Measurements from ENCODE around the gene LRRC52. TPM values are rescaled to one million over a fixed set of nuclear protein-coding genes. Genes with fewer than 3 reads are reported as not detected.

LRRC52 gene
- total and polyA plus RNA-seq, 9 of the 15 experiments (the other 6 are each of a cell fraction or from before 2014, with no cell fraction given) = not detected

DNA sequence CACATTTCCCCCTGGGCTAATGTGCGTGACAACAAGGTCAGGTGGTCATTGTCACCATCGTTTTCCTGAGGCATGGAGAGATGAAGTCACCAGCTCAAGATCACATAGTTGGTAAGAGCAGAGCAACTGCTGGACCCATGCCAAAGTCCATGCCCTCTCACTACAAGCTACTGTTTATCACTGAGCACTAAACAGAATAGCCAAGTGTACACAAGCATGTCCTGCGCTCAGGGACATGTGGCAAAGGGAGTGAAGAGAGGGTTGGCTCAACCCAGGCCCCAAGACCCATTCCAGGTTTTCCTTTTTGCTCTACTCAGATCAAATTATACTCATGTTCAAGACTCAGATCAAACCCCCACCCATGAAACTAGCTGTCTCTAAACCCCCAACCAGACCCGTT is 20.8 kb downstream of the LRRC52 start:
- BruUV-seq (replicated peaks) = no TSS peak
- in situ Hi-C loops (cut with MboI) (no loop called here), intact Hi-C loops (cut with micrococcal nuclease) (no loop called here)
- Histone ChIP-seq H3K27me3 (ENCODE audit: control insufficient read depth in 2 of 2, insufficient read depth in 2 of 2, low read length in 2 of 2) (peaks cover 4 to 31% of the 10 kb centered on the region in 2 experiments; a peak in 4 of 5 replicates), H3K9me3 (replicated peaks; ENCODE audit: control insufficient read depth, insufficient read depth, low read depth, low read length) (no peaks in the 10 kb centered on the region), H3K36me3 (ENCODE audit: control insufficient read depth, insufficient read depth, low read length) (no peaks in the 10 kb centered on the region), H3K27ac (ENCODE audit: extremely low read depth, low read depth, low read length) (no peak overlapping the region), H3K9me1 (ENCODE audit: control insufficient read depth, insufficient read depth, low read length) (no peaks in the 10 kb centered on the region), H2AFZ (ENCODE audit: low read depth, low read length) (no peak overlapping the region), H3K79me2 (ENCODE audit: control insufficient read depth, insufficient read depth, low read length) (no peaks in the 10 kb centered on the region), H3K4me1 (replicated peaks in 1 of 2; ENCODE audit: control insufficient read depth in 2 of 2, insufficient read depth in 2 of 2, low read length in 2 of 2) (no peaks in the 10 kb centered on the region), H3K9ac (ENCODE audit: insufficient read depth in 1 of 2, low read depth in 2 of 2, low read length in 2 of 2) (no peak overlapping the region), H3K4me2 (ENCODE audit: insufficient read depth, low read length) (no peak overlapping the region), H4K20me1 (replicated peaks; ENCODE audit: control insufficient read depth, insufficient read depth, low read length) (no peaks in the 10 kb centered on the region), H3K4me3 (no peak overlapping the region)
- ChIA-PET CTCF (ENCODE audit: low intra/inter-chr PET ratio) (no interaction called here), POLR2A (interaction anchor here (1.5 kb wide), 1 partner anchor 16 kb away, joined by 4 read pairs; no protein-coding TSS in a partner anchor)
- TF ChIP-seq SMARCA5 (IDR thresholded peaks at IDR 0.05) = no peak
- no peak for TF ChIP-seq NFRKB (IDR thresholded peaks at IDR 0.05; ENCODE audit: low read depth)
- TF ChIP-seq MYBL2 (IDR thresholded peaks at IDR 0.05; ENCODE audit: low read depth) = no peak
- TF ChIP-seq MYBL2 (CRISPR knock-in tag; IDR thresholded peaks at IDR 0.05; ENCODE audit: borderline replicate concordance) = no peak
- TF ChIP-seq NCOA2 (IDR thresholded peaks at IDR 0.05; ENCODE audit: partially characterized antibody in 2 of 2) = no peak
- TF ChIP-seq MTF1 (CRISPR knock-in tag; IDR thresholded peaks at IDR 0.05; ENCODE audit: borderline replicate concordance) = no peak
- no peak for TF ChIP-seq CHD1 (IDR thresholded peaks at IDR 0.05; ENCODE audit: low read length)
- peak; percentile 33; the same call in 1 of the 2 replicates for TF ChIP-seq NFIC (IDR thresholded peaks at IDR 0.05)
- no peak for TF ChIP-seq POLR3A (IDR thresholded peaks at IDR 0.05; ENCODE audit: borderline replicate concordance, extremely low read depth, insufficient read depth, insufficient read length)
- DNase-seq (ENCODE audit: extremely low read depth in 1 of 4, low spot score in 3 of 4) (no peak), ATAC-seq (no peak), FAIRE-seq (no peak)
- 2% methylated on average over 4 of the region's 4 CpGs for WGBS (ENCODE audit: insufficient coverage, low coverage, missing lambda C conversion rate)
